Erythroblast (primary cell): ENCODE data around the gene COL5A1.

ENCODE experiments used
- DNase-seq, 2 experiments: peaks; one replicate each; lab custom pipeline; 2025; lab: John Stamatoyannopoulos, UW
- GATA1 ChIP-seq: IDR thresholded peaks from 2 replicates; pipeline ENCODE4 v1.6.1; 2011; ENCODE audit warnings: low read depth, mild to moderate bottlenecking, control low read depth, low read length, moderate library complexity
- POLR2A ChIP-seq: IDR thresholded peaks from 2 replicates; pipeline ENCODE4 v1.6.1; 2011; ENCODE audit warnings: mild to moderate bottlenecking, low read length

COL5A1 gene

GRCh38 chr9:134882204-134882785, 240.7 kb downstream of the COL5A1 start:
- DNase-seq: no peak
- no peak for TF ChIP-seq POLR2A
- TF ChIP-seq GATA1: no peak

- DNase-seq: no peak
- no peak for TF ChIP-seq GATA1
- TF ChIP-seq POLR2A: no peak
These were observed 241.6 kb downstream of the COL5A1 start for GRCh38 chr9:134883040-134883782.

GRCh38 chr9:134884492-134884891, 242.9 kb downstream of the COL5A1 start:
- no peak for TF ChIP-seq GATA1
- DNase-seq: no peak

- DNase-seq: no peak
- TF ChIP-seq GATA1: no peak
- no peak for TF ChIP-seq POLR2A
These were observed 243.5 kb downstream of the COL5A1 start for GRCh38 chr9:134885001-134885678.

- DNase-seq: no peak
- TF ChIP-seq GATA1: no peak
- no peak for TF ChIP-seq POLR2A
These were observed 244.2 kb downstream of the COL5A1 start for GRCh38 chr9:134885679-134886412.

- DNase-seq: no peak
- TF ChIP-seq GATA1 (no peak), POLR2A (no peak)
These were observed 244.9 kb downstream of the COL5A1 start for GRCh38 chr9:134886413-134886913.

- TF ChIP-seq POLR2A (no peak), GATA1 (no peak)
- DNase-seq: no peak
These were observed 245.6 kb downstream of the COL5A1 start for GRCh38 chr9:134887219-134887618.

- DNase-seq: no peak
- TF ChIP-seq POLR2A (no peak), GATA1 (no peak)
These were observed 246.3 kb downstream of the COL5A1 start for GRCh38 chr9:134887686-134888602.

- no peak for TF ChIP-seq GATA1
- TF ChIP-seq POLR2A: no peak
These were observed 247.1 kb downstream of the COL5A1 start for GRCh38 chr9:134888603-134889190.

GRCh38 chr9:134889386-134890154, 248.0 kb downstream of the COL5A1 start:
- TF ChIP-seq GATA1 (no peak), POLR2A (no peak)
- no peak for DNase-seq

More at GRCh38 chr9:134888603-134889190, 247.1 kb downstream of the COL5A1 start:
- DNase-seq: no peak

GRCh38 chr9:134890155-134890495, 248.5 kb downstream of the COL5A1 start:
- DNase-seq: no peak
- TF ChIP-seq POLR2A (no peak), GATA1 (no peak)
